OCI-LY7 (cell line): ENCODE data around the gene RFK. TPM values are rescaled to one million over a fixed set of nuclear protein-coding genes. Genes with fewer than 3 reads are reported as not detected.
A peak's percentile ranks its signal among the peaks of the same experiment; 100 is the strongest.

Source experiments
- BruUV-seq: library from RNA; stranded (reverse); fragments of 400-500 nt; replicated peaks from 2 replicates; lab custom pipeline; 2021; lab: Mats Ljungman, UMichigan
- CTCF ChIA-PET: fragments of 300-600 bp; sonication (Branson Sonifier 250); formaldehyde crosslinking; loops from one replicate; lab custom pipeline; 2022; ENCODE audit warnings: antibody characterized with exemption; ENCODE audit not compliant: unreplicated experiment; lab: Charles Lee
- POLR2A ChIA-PET: fragments of 300-600 bp; sonication (Branson Sonifier 250); formaldehyde crosslinking; loops from one replicate; lab custom pipeline; 2022; ENCODE audit warnings: antibody characterized with exemption; lab: Charles Lee
- DNase-seq: peaks from one replicate; pipeline ENCODE4 v3.0.0-alpha.2; 2015; ENCODE audit warnings: low spot score
- H2AFZ ChIP-seq: fragments of 200-600 bp; sonication (generic), shearing (Covaris generic); 2 replicates; pipeline ENCODE4 v1.6.1; 2014; ENCODE audit warnings: mild to moderate bottlenecking, antibody characterized with exemption, low read length, moderate library complexity
- H3K27ac ChIP-seq: fragments of 200-600 bp; sonication (generic); 2 replicates; pipeline ENCODE4 v1.5.1; 2014; ENCODE audit warnings: mixed run types, low read depth, mild to moderate bottlenecking, moderate library complexity, low read length, inconsistent platforms; ENCODE audit not compliant: poor library complexity, severe bottlenecking
- H3K36me3 ChIP-seq: fragments of 200-600 bp; sonication (generic); 2 replicates; pipeline ENCODE4 v1.6.1; 2014; ENCODE audit warnings: mild to moderate bottlenecking, antibody characterized with exemption, low read length, moderate library complexity, mixed read lengths; ENCODE audit not compliant: insufficient read depth
- H3K4me1 ChIP-seq: fragments of 200-600 bp; sonication (generic); 2 replicates; pipeline ENCODE4 v1.5.1; 2014; ENCODE audit warnings: mild to moderate bottlenecking, low read length; ENCODE audit not compliant: insufficient read depth, poor library complexity, severe bottlenecking
- H3K4me2 ChIP-seq: fragments of 200-600 bp; sonication (generic); 2 replicates; pipeline ENCODE4 v1.6.1; 2014; ENCODE audit warnings: mild to moderate bottlenecking, low read length
- H3K4me3 ChIP-seq: fragments of 200-600 bp; sonication (generic); 2 replicates; pipeline ENCODE4 v1.5.1; 2014; ENCODE audit warnings: mild to moderate bottlenecking, low read depth, low read length; ENCODE audit not compliant: poor library complexity, severe bottlenecking
- H3K79me2 ChIP-seq: fragments of 200-600 bp; sonication (generic); 2 replicates; pipeline ENCODE4 v1.6.1; 2016; ENCODE audit warnings: low read depth, mild to moderate bottlenecking, low read length, moderate library complexity, mixed read lengths; ENCODE audit not compliant: insufficient read depth
- H3K9me2 ChIP-seq: fragments of 200-600 bp; sonication (generic); 2 replicates; pipeline ENCODE4 v1.6.1; 2016; ENCODE audit warnings: mild to moderate bottlenecking, low read length, mixed read lengths; ENCODE audit not compliant: insufficient read depth
- H3K9me3 ChIP-seq: fragments of 200-600 bp; sonication (generic); 2 replicates; pipeline ENCODE4 v1.6.1; 2014; ENCODE audit warnings: mild to moderate bottlenecking, mixed run types, low read length, mixed read lengths
- H4K20me1 ChIP-seq: fragments of 200-600 bp; sonication (generic); 2 replicates; pipeline ENCODE4 v1.6.1; 2014; ENCODE audit warnings: mild to moderate bottlenecking, antibody characterized with exemption, low read length, moderate library complexity, mixed read lengths; ENCODE audit not compliant: insufficient read depth
- EZH2phosphoT487 ChIP-seq: fragments of 200-600 bp; sonication (generic); IDR thresholded peaks from 2 replicates; pipeline ENCODE4 v1.6.1; 2018; ENCODE audit warnings: low read depth, borderline replicate concordance, mild to moderate bottlenecking, mixed run types, antibody characterized with exemption, low read length, moderate library complexity, mixed read lengths
- intact Hi-C: fragments of 100-400 bp; cut with micrococcal nuclease; formaldehyde crosslinking; loops from one replicate; pipeline ENCODE4 v1.10.0; 2022; ENCODE audit not compliant: unreplicated experiment
- total RNA-seq, 2 experiments: library from RNA; depleted of rRNA in 1 of 2; stranded (reverse); fragments of >200 nt in 1 of 2; shearing (Covaris generic) in 1 of 2; gene quantifications; 2 replicates each; pipeline ENCODE4 v1.2.3, GENCODE V29; 2014 to 2022
- TF ChIP-seq, protein P1 (sequence below): fragments of 200-600 bp; sonication (generic); conservative IDR thresholded peaks from 2 replicates; pipeline ENCODE4 v1.5.1; 2014; ENCODE audit warnings: mild to moderate bottlenecking, antibody characterized with exemption, low read length, moderate library complexity, mixed read lengths

The RFK gene
- total RNA-seq, 2 experiments from 2014 or later: 28.7 to 37.8 TPM

DNA sequence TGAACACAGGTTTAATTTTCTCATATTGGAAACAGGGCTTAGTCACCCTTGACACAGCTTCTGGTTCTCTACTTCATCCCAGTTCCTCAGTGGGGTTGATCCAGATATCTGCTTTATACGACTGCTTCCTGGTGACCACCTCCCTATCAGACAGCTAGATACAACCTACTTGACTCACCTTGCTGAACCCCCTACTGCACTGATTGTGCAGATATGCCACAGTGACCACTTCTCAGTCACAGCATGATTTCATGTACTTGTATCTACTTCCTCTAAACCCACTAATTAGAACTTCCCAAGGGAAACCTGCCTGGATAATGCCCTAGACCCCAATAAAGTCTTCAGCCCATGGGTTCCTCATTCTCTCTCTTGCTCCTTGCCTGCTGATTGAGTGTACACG lies 18.4 kb upstream of the RFK start:
- Histone ChIP-seq H3K4me2 (no peak overlapping the region), H3K36me3 (peaks cover 6% of the 10 kb centered on the region; the same call in 1 of the 2 replicates), H4K20me1 (no peaks in the 10 kb centered on the region), H3K79me2 (no peaks in the 10 kb centered on the region), H3K27ac (no peak overlapping the region), H3K9me2 (no peaks in the 10 kb centered on the region), H3K9me3 (peaks cover 17% of the 10 kb centered on the region), H2AFZ (peak overlapping the region; percentile 15; the same call in 1 of the 2 replicates), H3K4me1 (peaks cover 36% of the 10 kb centered on the region), H3K4me3 (no peak overlapping the region)
- no peak for DNase-seq
- ChIA-PET POLR2A (interaction anchor here (0.9 kb wide), 1 partner anchor 8 kb away, joined by 5 read pairs; no protein-coding TSS in a partner anchor), CTCF (no interaction called here)
- intact Hi-C loops: loop anchor here (5.0 kb wide), 1 partner anchor 150 kb away; no protein-coding TSS in a partner anchor
- no TSS peak for BruUV-seq
- TF ChIP-seq, protein P1, sequence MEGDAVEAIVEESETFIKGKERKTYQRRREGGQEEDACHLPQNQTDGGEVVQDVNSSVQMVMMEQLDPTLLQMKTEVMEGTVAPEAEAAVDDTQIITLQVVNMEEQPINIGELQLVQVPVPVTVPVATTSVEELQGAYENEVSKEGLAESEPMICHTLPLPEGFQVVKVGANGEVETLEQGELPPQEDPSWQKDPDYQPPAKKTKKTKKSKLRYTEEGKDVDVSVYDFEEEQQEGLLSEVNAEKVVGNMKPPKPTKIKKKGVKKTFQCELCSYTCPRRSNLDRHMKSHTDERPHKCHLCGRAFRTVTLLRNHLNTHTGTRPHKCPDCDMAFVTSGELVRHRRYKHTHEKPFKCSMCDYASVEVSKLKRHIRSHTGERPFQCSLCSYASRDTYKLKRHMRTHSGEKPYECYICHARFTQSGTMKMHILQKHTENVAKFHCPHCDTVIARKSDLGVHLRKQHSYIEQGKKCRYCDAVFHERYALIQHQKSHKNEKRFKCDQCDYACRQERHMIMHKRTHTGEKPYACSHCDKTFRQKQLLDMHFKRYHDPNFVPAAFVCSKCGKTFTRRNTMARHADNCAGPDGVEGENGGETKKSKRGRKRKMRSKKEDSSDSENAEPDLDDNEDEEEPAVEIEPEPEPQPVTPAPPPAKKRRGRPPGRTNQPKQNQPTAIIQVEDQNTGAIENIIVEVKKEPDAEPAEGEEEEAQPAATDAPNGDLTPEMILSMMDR: no peak
- no peak for TF ChIP-seq EZH2phosphoT487

DNA sequence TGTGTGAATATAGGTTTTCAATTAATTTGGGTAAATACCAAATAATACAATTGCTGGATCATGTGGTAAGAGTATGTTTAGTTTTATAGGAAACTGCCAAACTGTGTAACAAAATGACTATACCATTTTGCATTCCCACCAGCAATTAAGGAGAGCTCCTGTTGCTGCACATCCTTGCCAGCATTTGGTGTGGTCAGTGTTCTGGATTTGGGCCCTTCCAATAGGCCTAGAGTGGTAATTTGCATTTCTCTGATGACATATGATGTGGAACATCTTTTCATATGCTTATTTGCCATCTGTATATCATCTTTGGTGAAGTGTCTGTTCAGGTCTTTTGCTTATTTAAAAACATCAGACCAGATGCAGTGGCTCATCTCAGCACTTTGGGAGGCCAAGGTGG lies 11.6 kb upstream of the RFK start:
- Histone ChIP-seq H3K4me2 (no peak overlapping the region), H3K9me2 (no peaks in the 10 kb centered on the region), H3K4me1 (peaks cover 57% of the 10 kb centered on the region), H3K9me3 (no peaks in the 10 kb centered on the region), H3K27ac (no peak overlapping the region), H2AFZ (peak overlapping the region; percentile 40; the same call in 1 of the 2 replicates), H4K20me1 (no peaks in the 10 kb centered on the region), H3K36me3 (no peaks in the 10 kb centered on the region), H3K79me2 (no peaks in the 10 kb centered on the region), H3K4me3 (no peak overlapping the region)
- intact Hi-C loops: no loop called here
- DNase-seq: no peak
- no peak for TF ChIP-seq EZH2phosphoT487
- ChIA-PET POLR2A (interaction anchor here (0.9 kb wide), 1 partner anchor 13 kb away, joined by 4 read pairs; no protein-coding TSS in a partner anchor), CTCF (no interaction called here)
- BruUV-seq: no TSS peak

DNA sequence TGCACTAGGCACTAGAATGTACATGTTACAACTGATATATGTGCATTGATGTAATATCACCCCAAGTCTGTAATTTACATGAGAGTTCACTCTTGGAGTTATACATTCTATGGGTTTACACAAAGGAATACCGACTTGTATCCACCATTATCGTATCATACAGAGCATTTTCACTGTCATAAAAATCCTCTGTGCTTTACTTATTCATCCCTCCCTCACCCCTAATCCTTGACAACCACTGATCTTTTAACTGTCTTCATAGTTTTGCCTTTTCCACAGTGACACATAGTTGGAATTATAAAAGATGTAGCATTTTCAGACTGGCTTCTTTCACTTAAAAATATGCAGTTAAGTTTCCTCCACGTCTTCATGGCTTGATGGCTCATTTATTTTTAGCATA lies 11.1 kb upstream of the RFK start:
- Histone ChIP-seq H4K20me1 (no peaks in the 10 kb centered on the region), H3K4me2 (no peak overlapping the region), H3K4me1 (peaks cover 57% of the 10 kb centered on the region), H3K79me2 (no peaks in the 10 kb centered on the region), H3K4me3 (no peak overlapping the region), H3K9me3 (no peaks in the 10 kb centered on the region), H3K27ac (no peak overlapping the region), H3K9me2 (no peaks in the 10 kb centered on the region), H2AFZ (peak overlapping the region; percentile 40; the same call in 1 of the 2 replicates), H3K36me3 (no peaks in the 10 kb centered on the region)
- no peak for DNase-seq
- intact Hi-C loops: no loop called here
- ChIA-PET POLR2A (interaction anchor here (1.5 kb wide), 1 partner anchor 11 kb away, joined by 12 read pairs; the partner anchor contains the start of gene RFK), CTCF (no interaction called here)
- no TSS peak for BruUV-seq
- TF ChIP-seq EZH2phosphoT487: no peak
- TF ChIP-seq, protein P1: no peak
